ENCODE results near the gene USP24. TPM values are rescaled to one million over a fixed set of nuclear protein-coding genes. Genes with fewer than 3 reads are reported as not detected.

The USP24 gene
- polyA plus RNA-seq, 1 donor from 2014 or later: 29.5 TPM

DNA sequence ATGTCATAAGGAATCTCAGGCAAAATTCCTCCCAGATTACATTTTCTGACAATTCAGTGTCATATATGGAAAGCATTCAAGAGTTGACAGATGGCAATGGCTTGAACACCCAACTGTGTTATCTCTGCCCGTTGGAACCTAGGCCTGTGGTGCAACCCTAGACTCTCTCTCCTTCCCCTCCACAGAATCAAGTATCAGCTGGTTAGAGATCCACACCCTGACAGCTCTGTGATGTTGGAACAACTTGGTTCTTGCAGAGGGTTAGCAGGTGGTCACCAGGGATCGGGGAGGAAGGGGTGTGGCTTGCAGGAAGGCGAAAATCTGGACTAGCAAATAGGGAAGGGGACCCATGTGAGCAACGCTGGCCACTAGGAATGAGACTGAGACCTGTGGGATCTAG is 149.5 kb downstream of the USP24 start:
- Histone ChIP-seq H3F3A (ENCODE audit: insufficient read depth, low read length, poor library complexity, severe bottlenecking) (no peaks in the 10 kb centered on the region), H3K36me3 (ENCODE audit: insufficient read depth, low read length) (peaks cover 4% of the 10 kb centered on the region), H3K9me3 (ENCODE audit: low read length) (no peaks in the 10 kb centered on the region), H3K4me3 (ENCODE audit: low read length) (no peak overlapping the region), H3K79me2 (replicated peaks; ENCODE audit: insufficient read depth, low read length) (no peaks in the 10 kb centered on the region), H3K27me3 (ENCODE audit: insufficient read depth, low read depth, low read length) (no peaks in the 10 kb centered on the region), H2AFZ (ENCODE audit: low read depth, low read length) (no peak overlapping the region), H3K9me2 (ENCODE audit: insufficient read depth, low read length) (no peaks in the 10 kb centered on the region), H4K20me1 (ENCODE audit: insufficient read depth) (no peaks in the 10 kb centered on the region), H3K4me2 (ENCODE audit: low read length) (no peak overlapping the region), H3K27ac (ENCODE audit: low read length) (no peak overlapping the region), H3K9ac (ENCODE audit: low read length) (no peak overlapping the region)
- TF ChIP-seq, protein P1, sequence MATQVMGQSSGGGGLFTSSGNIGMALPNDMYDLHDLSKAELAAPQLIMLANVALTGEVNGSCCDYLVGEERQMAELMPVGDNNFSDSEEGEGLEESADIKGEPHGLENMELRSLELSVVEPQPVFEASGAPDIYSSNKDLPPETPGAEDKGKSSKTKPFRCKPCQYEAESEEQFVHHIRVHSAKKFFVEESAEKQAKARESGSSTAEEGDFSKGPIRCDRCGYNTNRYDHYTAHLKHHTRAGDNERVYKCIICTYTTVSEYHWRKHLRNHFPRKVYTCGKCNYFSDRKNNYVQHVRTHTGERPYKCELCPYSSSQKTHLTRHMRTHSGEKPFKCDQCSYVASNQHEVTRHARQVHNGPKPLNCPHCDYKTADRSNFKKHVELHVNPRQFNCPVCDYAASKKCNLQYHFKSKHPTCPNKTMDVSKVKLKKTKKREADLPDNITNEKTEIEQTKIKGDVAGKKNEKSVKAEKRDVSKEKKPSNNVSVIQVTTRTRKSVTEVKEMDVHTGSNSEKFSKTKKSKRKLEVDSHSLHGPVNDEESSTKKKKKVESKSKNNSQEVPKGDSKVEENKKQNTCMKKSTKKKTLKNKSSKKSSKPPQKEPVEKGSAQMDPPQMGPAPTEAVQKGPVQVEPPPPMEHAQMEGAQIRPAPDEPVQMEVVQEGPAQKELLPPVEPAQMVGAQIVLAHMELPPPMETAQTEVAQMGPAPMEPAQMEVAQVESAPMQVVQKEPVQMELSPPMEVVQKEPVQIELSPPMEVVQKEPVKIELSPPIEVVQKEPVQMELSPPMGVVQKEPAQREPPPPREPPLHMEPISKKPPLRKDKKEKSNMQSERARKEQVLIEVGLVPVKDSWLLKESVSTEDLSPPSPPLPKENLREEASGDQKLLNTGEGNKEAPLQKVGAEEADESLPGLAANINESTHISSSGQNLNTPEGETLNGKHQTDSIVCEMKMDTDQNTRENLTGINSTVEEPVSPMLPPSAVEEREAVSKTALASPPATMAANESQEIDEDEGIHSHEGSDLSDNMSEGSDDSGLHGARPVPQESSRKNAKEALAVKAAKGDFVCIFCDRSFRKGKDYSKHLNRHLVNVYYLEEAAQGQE (IDR thresholded peaks at IDR 0.05; ENCODE audit: borderline replicate concordance): no peak
- TF ChIP-seq RAD21 (conservative IDR thresholded peaks at IDR 0.05) (no peak), EZH2 (IDR thresholded peaks at IDR 0.05; ENCODE audit: borderline replicate concordance, insufficient read depth, low read length, poor library complexity, severe bottlenecking) (no peak), TAF1 (IDR thresholded peaks at IDR 0.05; ENCODE audit: low read depth) (no peak), MXI1 (conservative IDR thresholded peaks at IDR 0.05; ENCODE audit: poor library complexity, severe bottlenecking) (no peak), EP300 (conservative IDR thresholded peaks at IDR 0.05; ENCODE audit: poor library complexity, severe bottlenecking) (no peak), POLR2AphosphoS5 (IDR thresholded peaks at IDR 0.05) (no peak), SMC3 (conservative IDR thresholded peaks at IDR 0.05; ENCODE audit: poor library complexity) (no peak)
- TF ChIP-seq, protein P2, sequence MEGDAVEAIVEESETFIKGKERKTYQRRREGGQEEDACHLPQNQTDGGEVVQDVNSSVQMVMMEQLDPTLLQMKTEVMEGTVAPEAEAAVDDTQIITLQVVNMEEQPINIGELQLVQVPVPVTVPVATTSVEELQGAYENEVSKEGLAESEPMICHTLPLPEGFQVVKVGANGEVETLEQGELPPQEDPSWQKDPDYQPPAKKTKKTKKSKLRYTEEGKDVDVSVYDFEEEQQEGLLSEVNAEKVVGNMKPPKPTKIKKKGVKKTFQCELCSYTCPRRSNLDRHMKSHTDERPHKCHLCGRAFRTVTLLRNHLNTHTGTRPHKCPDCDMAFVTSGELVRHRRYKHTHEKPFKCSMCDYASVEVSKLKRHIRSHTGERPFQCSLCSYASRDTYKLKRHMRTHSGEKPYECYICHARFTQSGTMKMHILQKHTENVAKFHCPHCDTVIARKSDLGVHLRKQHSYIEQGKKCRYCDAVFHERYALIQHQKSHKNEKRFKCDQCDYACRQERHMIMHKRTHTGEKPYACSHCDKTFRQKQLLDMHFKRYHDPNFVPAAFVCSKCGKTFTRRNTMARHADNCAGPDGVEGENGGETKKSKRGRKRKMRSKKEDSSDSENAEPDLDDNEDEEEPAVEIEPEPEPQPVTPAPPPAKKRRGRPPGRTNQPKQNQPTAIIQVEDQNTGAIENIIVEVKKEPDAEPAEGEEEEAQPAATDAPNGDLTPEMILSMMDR (IDR thresholded peaks at IDR 0.05; ENCODE audit: poor library complexity, severe bottlenecking): no peak

DNA sequence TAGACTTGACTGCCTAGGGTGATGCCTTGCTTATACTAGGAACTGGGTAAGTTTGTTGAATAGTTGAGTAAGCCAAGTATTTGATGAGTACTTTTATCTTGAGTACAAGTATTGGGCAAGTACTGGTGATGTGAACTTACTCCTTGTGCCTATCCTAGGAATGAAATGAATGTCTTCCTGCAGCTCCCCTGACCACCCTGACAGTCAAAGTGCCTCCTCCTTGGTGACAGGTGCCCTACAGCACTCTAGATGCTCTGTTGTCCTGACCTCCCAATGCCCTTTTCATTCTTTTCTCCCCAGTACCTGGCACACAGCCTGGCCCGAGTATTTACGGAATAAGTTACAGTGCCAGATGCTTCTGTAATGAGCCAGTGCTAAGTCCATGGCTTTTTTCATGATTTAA is 150.3 kb downstream of the USP24 start:
- Histone ChIP-seq H4K20me1 (ENCODE audit: insufficient read depth) (no peaks in the 10 kb centered on the region), H3K27me3 (ENCODE audit: insufficient read depth, low read depth, low read length) (no peaks in the 10 kb centered on the region), H3K9me2 (ENCODE audit: insufficient read depth, low read length) (no peaks in the 10 kb centered on the region), H3K4me3 (ENCODE audit: low read length) (no peak overlapping the region), H2AFZ (ENCODE audit: low read depth, low read length) (no peak overlapping the region), H3K36me3 (ENCODE audit: insufficient read depth, low read length) (peaks cover 4% of the 10 kb centered on the region), H3F3A (ENCODE audit: insufficient read depth, low read length, poor library complexity, severe bottlenecking) (no peaks in the 10 kb centered on the region), H3K9ac (ENCODE audit: low read length) (no peak overlapping the region), H3K79me2 (replicated peaks; ENCODE audit: insufficient read depth, low read length) (no peaks in the 10 kb centered on the region), H3K27ac (ENCODE audit: low read length) (no peak overlapping the region), H3K9me3 (ENCODE audit: low read length) (no peaks in the 10 kb centered on the region), H3K4me2 (ENCODE audit: low read length) (no peak overlapping the region)
- TF ChIP-seq SMC3 (conservative IDR thresholded peaks at IDR 0.05; ENCODE audit: poor library complexity) (no peak), RAD21 (conservative IDR thresholded peaks at IDR 0.05) (no peak), EP300 (conservative IDR thresholded peaks at IDR 0.05; ENCODE audit: poor library complexity, severe bottlenecking) (no peak), EZH2 (IDR thresholded peaks at IDR 0.05; ENCODE audit: borderline replicate concordance, insufficient read depth, low read length, poor library complexity, severe bottlenecking) (no peak), TAF1 (IDR thresholded peaks at IDR 0.05; ENCODE audit: low read depth) (no peak), MXI1 (conservative IDR thresholded peaks at IDR 0.05; ENCODE audit: poor library complexity, severe bottlenecking) (no peak), POLR2AphosphoS5 (IDR thresholded peaks at IDR 0.05) (no peak)
- TF ChIP-seq, protein P1 (IDR thresholded peaks at IDR 0.05; ENCODE audit: borderline replicate concordance): no peak
- TF ChIP-seq, protein P2 (IDR thresholded peaks at IDR 0.05; ENCODE audit: poor library complexity, severe bottlenecking): no peak

Measured in neural cell (in vitro differentiated cells).